ENCODE measurements around the gene COLEC12.

COLEC12 gene

GRCh38 chr18:434410-434809 is 66.1 kb downstream of the COLEC12 start:
- Histone ChIP-seq H3K9me3 (ENCODE audit: low read length) (no peaks in the 10 kb centered on the region), H2AFZ (ENCODE audit: low read depth, low read length) (no peak overlapping the region), H3K4me1 (ENCODE audit: insufficient read depth, low read length) (peaks cover 7% of the 10 kb centered on the region)

GRCh38 chr18:433960-434359 is 66.5 kb downstream of the COLEC12 start:
- Histone ChIP-seq H3K4me3 (ENCODE audit: low read length) (no peak overlapping the region), H3K36me3 (ENCODE audit: insufficient read depth, low read length) (no peaks in the 10 kb centered on the region)

More at GRCh38 chr18:434410-434809, 66.1 kb downstream of the COLEC12 start:
- no peaks in the 10 kb centered on the region for H3K27me3 ChIP-seq (ENCODE audit: insufficient read depth, low read length)
- no peak overlapping the region for H3K4me3 ChIP-seq (ENCODE audit: low read length)
- H3K36me3 ChIP-seq (ENCODE audit: insufficient read depth, low read length): no peaks in the 10 kb centered on the region

DNA sequence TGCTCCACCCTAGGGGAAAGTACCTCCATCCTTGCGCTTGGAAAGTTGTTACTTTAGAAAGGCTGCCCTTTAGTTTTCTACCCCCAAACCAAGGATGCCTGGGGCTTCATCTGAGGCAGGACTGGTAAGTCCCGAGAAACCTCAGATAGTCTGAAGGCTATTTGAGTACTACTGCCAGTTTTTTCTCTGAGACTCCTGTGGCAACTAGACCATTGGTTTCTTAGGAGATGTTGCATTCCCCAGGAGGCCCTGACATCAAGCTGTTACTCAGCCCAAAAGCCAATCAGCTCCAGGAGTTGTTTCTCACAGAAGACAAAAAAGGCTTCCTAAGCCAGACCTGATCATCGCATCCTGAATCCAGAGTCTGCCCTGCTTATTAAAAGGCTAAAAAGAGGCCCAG is 67.2 kb downstream of the COLEC12 start:
- Histone ChIP-seq H2AFZ (ENCODE audit: low read depth, low read length) (no peak overlapping the region), H3K4me3 (ENCODE audit: low read length) (no peak overlapping the region), H3K27me3 (ENCODE audit: insufficient read depth, low read length) (no peaks in the 10 kb centered on the region), H3K36me3 (ENCODE audit: insufficient read depth, low read length) (no peaks in the 10 kb centered on the region), H3K9me3 (ENCODE audit: low read length) (no peaks in the 10 kb centered on the region), H3K4me1 (ENCODE audit: insufficient read depth, low read length) (peaks cover 7% of the 10 kb centered on the region)

More at GRCh38 chr18:433960-434359, 66.5 kb downstream of the COLEC12 start:
- no peaks in the 10 kb centered on the region for H3K9me3 ChIP-seq (ENCODE audit: low read length)
- H3K4me1 ChIP-seq (ENCODE audit: insufficient read depth, low read length): peaks cover 7% of the 10 kb centered on the region
- H3K27me3 ChIP-seq (ENCODE audit: insufficient read depth, low read length): no peaks in the 10 kb centered on the region
- H2AFZ ChIP-seq (ENCODE audit: low read depth, low read length): no peak overlapping the region

GRCh38 chr18:432791-433190 is 67.7 kb downstream of the COLEC12 start:
- Histone ChIP-seq H3K9me3 (ENCODE audit: low read length) (no peaks in the 10 kb centered on the region), H3K27me3 (ENCODE audit: insufficient read depth, low read length) (no peaks in the 10 kb centered on the region), H3K4me3 (ENCODE audit: low read length) (no peak overlapping the region), H2AFZ (ENCODE audit: low read depth, low read length) (no peak overlapping the region), H3K4me1 (ENCODE audit: insufficient read depth, low read length) (peaks cover 7% of the 10 kb centered on the region), H3K36me3 (ENCODE audit: insufficient read depth, low read length) (no peaks in the 10 kb centered on the region)

DNA sequence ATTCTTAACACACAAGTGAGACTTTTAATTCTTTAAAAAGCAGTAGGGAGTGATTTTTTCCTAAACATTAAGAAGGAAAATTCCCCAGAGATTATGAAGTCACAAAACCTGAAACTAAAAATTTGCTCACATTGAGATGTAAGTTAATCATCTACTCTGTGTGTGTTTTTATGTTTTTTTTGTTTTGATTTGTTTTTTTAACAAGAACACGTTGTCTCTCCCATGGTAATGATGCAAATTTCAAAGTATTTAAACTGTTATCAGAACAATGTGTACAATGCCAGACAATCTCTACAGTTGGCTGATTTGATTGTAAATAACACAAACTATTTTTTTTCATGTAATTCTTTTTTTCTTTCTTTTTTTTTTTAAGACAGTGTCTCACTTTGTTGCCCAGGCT is 71.5 kb downstream of the COLEC12 start:
- no peaks in the 10 kb centered on the region for H3K27me3 ChIP-seq (ENCODE audit: insufficient read depth, low read length)
- no peak overlapping the region for H2AFZ ChIP-seq (ENCODE audit: low read depth, low read length)
- H3K4me1 ChIP-seq (ENCODE audit: insufficient read depth, low read length): no peaks in the 10 kb centered on the region
- no peak overlapping the region for H3K4me3 ChIP-seq (ENCODE audit: low read length)
- H3K9me3 ChIP-seq (ENCODE audit: low read length): no peaks in the 10 kb centered on the region
- no peaks in the 10 kb centered on the region for H3K36me3 ChIP-seq (ENCODE audit: insufficient read depth, low read length)

GRCh38 chr18:427005-427404 is 73.5 kb downstream of the COLEC12 start:
- no peaks in the 10 kb centered on the region for H3K4me1 ChIP-seq (ENCODE audit: insufficient read depth, low read length)
- no peak overlapping the region for H2AFZ ChIP-seq (ENCODE audit: low read depth, low read length)
- no peak overlapping the region for H3K4me3 ChIP-seq (ENCODE audit: low read length)
- no peaks in the 10 kb centered on the region for H3K36me3 ChIP-seq (ENCODE audit: insufficient read depth, low read length)
- no peaks in the 10 kb centered on the region for H3K27me3 ChIP-seq (ENCODE audit: insufficient read depth, low read length)
- H3K9me3 ChIP-seq (ENCODE audit: low read length): no peaks in the 10 kb centered on the region

- H3K27me3 ChIP-seq (ENCODE audit: insufficient read depth, low read length): no peaks in the 10 kb centered on the region
- H3K4me1 ChIP-seq (ENCODE audit: insufficient read depth, low read length): no peaks in the 10 kb centered on the region
- H3K36me3 ChIP-seq (ENCODE audit: insufficient read depth, low read length): no peaks in the 10 kb centered on the region
- H3K9me3 ChIP-seq (ENCODE audit: low read length): no peaks in the 10 kb centered on the region
- H3K4me3 ChIP-seq (ENCODE audit: low read length): no peak overlapping the region
- no peak overlapping the region for H2AFZ ChIP-seq (ENCODE audit: low read depth, low read length)
These were observed 75.3 kb downstream of the COLEC12 start for GRCh38 chr18:425106-425745.

GRCh38 chr18:424668-425067 is 75.8 kb downstream of the COLEC12 start:
- Histone ChIP-seq H3K9me3 (ENCODE audit: low read length) (no peaks in the 10 kb centered on the region), H3K4me3 (ENCODE audit: low read length) (no peak overlapping the region), H3K4me1 (ENCODE audit: insufficient read depth, low read length) (no peaks in the 10 kb centered on the region), H2AFZ (ENCODE audit: low read depth, low read length) (no peak overlapping the region), H3K27me3 (ENCODE audit: insufficient read depth, low read length) (no peaks in the 10 kb centered on the region), H3K36me3 (ENCODE audit: insufficient read depth, low read length) (no peaks in the 10 kb centered on the region)

DNA sequence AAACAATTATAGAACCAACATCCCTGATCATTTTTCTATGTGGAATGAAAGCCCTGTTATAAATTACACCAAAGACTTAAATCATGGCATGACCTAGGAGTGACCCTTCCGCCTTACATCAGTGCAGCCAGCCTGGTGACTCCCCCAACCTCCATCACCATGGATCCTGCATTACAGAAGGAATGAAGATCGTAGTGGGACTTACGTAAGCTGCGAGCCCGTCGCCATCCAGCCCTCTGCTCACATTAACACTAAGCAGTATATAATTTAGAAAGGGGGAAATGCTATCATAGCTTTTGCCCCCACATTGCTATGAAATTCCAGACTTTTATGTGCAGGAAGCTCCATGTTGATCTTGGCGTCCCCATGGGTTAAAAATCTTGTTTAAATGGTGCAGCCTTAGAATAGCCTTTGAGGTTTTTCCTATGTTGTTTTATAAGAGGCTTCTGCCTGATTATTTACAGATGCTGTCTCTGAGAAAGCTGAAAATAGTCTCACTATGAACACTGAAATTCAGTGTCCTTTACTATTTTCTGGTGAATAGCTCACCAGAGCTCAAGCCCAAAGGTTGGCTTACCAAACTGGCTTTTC is 76.3 kb downstream of the COLEC12 start:
- no peaks in the 10 kb centered on the region for H3K4me1 ChIP-seq (ENCODE audit: insufficient read depth, low read length)
- no peak overlapping the region for H2AFZ ChIP-seq (ENCODE audit: low read depth, low read length)
- H3K36me3 ChIP-seq (ENCODE audit: insufficient read depth, low read length): no peaks in the 10 kb centered on the region
- H3K27me3 ChIP-seq (ENCODE audit: insufficient read depth, low read length): no peaks in the 10 kb centered on the region
- no peak overlapping the region for H3K4me3 ChIP-seq (ENCODE audit: low read length)
- no peaks in the 10 kb centered on the region for H3K9me3 ChIP-seq (ENCODE audit: low read length)

DNA sequence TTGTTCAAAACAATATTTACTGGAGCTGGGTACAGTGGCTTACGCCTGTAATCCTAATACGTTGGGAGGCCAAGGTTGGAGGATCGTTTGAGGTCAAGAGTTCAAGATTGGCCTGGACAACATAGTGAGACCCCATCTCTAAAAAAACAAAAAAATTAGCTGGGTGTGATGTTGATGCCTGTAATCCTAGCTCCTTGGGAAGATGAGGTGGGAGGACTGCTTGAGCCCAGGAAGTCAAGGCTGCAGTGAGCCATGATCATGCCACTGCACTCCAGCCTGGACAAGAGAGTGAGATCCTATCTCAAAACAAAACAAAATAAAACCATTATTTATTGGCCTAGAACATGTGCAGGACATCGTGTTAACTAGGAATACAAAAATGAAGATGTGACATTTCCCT is 77.5 kb downstream of the COLEC12 start:
- no peak overlapping the region for H2AFZ ChIP-seq (ENCODE audit: low read depth, low read length)
- H3K4me1 ChIP-seq (ENCODE audit: insufficient read depth, low read length): no peaks in the 10 kb centered on the region
- H3K4me3 ChIP-seq (ENCODE audit: low read length): no peak overlapping the region
- H3K36me3 ChIP-seq (ENCODE audit: insufficient read depth, low read length): no peaks in the 10 kb centered on the region
- H3K9me3 ChIP-seq (ENCODE audit: low read length): no peaks in the 10 kb centered on the region
- H3K27me3 ChIP-seq (ENCODE audit: insufficient read depth, low read length): no peaks in the 10 kb centered on the region

DNA sequence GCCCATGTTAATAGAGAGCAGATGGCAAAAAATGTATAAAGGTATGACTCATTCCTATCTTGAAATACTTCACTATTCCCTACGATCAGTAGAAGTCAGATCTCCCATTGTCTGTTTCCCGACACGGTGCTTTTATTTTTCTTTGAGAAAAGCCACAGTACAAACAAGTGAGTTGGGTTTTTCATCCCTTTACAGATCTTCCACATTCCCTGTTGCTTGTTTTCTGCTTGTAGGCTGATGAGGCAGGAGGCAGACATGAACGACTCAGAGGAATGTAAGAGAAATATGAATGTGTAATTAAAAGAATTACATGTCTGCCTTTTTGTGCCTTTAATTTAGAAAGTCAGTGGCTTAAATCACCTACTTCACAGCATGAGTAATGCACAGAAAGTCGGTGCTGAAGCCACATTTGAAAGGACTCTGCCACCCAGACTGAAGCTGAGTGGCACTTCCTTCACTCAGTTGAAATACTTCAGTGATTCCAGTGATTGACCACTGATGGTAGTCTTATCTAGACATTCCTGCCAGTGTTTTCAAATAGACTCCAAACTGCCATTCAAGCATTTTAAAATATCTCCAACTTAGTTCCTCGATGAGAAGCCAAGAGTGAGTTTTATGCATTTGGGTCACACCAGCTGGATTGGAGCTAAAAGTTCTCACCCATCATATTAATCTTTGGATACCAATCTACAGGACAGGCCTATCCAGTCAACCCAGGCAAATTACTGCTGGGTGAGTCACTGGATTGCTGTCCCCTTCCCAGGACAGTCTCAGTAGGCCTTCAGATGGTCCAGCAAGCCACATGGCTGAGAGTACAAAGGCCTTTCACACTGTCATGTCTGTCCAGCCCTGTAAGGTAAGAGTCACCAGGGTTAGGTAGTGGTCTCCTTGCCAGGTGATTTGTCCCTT is 79.0 kb downstream of the COLEC12 start:
- Histone ChIP-seq H3K36me3 (ENCODE audit: insufficient read depth, low read length) (no peaks in the 10 kb centered on the region), H3K27me3 (ENCODE audit: insufficient read depth, low read length) (no peaks in the 10 kb centered on the region), H2AFZ (ENCODE audit: low read depth, low read length) (no peak overlapping the region), H3K4me3 (ENCODE audit: low read length) (no peak overlapping the region), H3K4me1 (ENCODE audit: insufficient read depth, low read length) (no peaks in the 10 kb centered on the region), H3K9me3 (ENCODE audit: low read length) (no peaks in the 10 kb centered on the region)

DNA sequence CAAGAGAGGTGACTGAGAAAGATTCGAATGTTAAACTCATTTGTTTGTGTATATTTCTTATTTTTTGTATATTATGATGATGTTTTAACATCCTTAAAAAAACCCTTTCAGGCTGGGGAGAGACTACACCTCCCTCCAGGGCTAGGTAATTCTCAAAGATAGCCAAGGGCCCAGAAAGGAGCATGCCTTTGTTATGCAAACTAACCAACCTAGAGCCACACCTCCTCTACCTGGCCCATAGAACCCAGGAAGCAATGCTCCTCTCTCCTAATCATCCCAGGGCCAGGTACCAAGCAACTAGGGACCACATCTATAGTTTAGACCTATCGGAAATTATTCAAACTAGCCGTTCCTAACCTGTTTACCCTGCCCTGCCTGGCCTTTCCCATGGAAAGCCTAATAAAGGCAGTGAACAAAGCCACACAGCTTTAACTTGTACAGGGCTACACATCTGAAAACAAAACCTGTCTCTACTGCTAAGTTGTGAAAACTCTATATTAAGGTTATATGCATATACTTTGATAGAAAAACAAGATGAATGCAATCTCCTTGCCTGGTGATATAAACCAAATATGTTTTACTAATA is 79.7 kb downstream of the COLEC12 start:
- no peaks in the 10 kb centered on the region for H3K4me1 ChIP-seq (ENCODE audit: insufficient read depth, low read length)
- H2AFZ ChIP-seq (ENCODE audit: low read depth, low read length): no peak overlapping the region
- no peak overlapping the region for H3K4me3 ChIP-seq (ENCODE audit: low read length)
- H3K9me3 ChIP-seq (ENCODE audit: low read length): no peaks in the 10 kb centered on the region
- no peaks in the 10 kb centered on the region for H3K36me3 ChIP-seq (ENCODE audit: insufficient read depth, low read length)
- H3K27me3 ChIP-seq (ENCODE audit: insufficient read depth, low read length): no peaks in the 10 kb centered on the region
